ENCODE results near the gene SMYD3. TPM values are rescaled to one million over a fixed set of nuclear protein-coding genes. Genes with fewer than 3 reads are reported as not detected.

SMYD3 gene
- total RNA-seq, 1 donor from 2014 or later, result 80.8 TPM

- no peak overlapping the region for H3K27ac ChIP-seq (ENCODE audit: low read depth, low read length)
- Mint-ChIP-seq H3K36me3 (ENCODE audit: low read depth, unreplicated experiment) (peaks cover 12% of the 10 kb centered on the region), H3K27me3 (ENCODE audit: low read depth, unreplicated experiment) (no peaks in the 10 kb centered on the region), H3K4me1 (ENCODE audit: low read depth, unreplicated experiment) (peaks cover 6% of the 10 kb centered on the region), H3K4me3 (ENCODE audit: unreplicated experiment) (no peak overlapping the region), H3K27ac (ENCODE audit: unreplicated experiment) (no peak overlapping the region), H3K9me3 (ENCODE audit: unreplicated experiment) (no peaks in the 10 kb centered on the region)
- H4K20me1 ChIP-seq (ENCODE audit: insufficient read depth, low read length), result no peaks in the 10 kb centered on the region
- FAIRE-seq, result no peak
- no peak overlapping the region for H3K4me2 ChIP-seq (ENCODE audit: low read length)
- H3K9me3 ChIP-seq (ENCODE audit: insufficient read depth, low read depth, low read length), result no peaks in the 10 kb centered on the region
- no peak overlapping the region for H3K4me3 ChIP-seq (ENCODE audit: insufficient read depth, low read depth, low read length)
- no peaks in the 10 kb centered on the region for H3K4me1 ChIP-seq (ENCODE audit: insufficient read depth, low read length)
- H3K9ac ChIP-seq (ENCODE audit: low read length), result no peak overlapping the region
- H3K79me2 ChIP-seq (ENCODE audit: insufficient read depth, low read length), result no peaks in the 10 kb centered on the region
- no peak for DNase-seq (ENCODE audit: low read depth)
- no peaks in the 10 kb centered on the region for H3K27me3 ChIP-seq (ENCODE audit: insufficient read depth, low read length)
- H2AFZ ChIP-seq (ENCODE audit: low read depth, low read length), result no peak overlapping the region
- H3K36me3 ChIP-seq (ENCODE audit: insufficient read depth, low read length), result no peaks in the 10 kb centered on the region
- TF ChIP-seq EZH2 (IDR thresholded peaks at IDR 0.05; ENCODE audit: insufficient read depth, low read length) (no peak), CTCF (IDR thresholded peaks at IDR 0.05; ENCODE audit: insufficient read depth, low read depth, low read length) (no peak)
Measured at GRCh38 chr1:246200738-246201137, 306.3 kb downstream of the SMYD3 start.

- peaks cover 6% of the 10 kb centered on the region for H3K4me1 Mint-ChIP-seq (ENCODE audit: low read depth, unreplicated experiment)
- Histone ChIP-seq H3K4me1 (ENCODE audit: insufficient read depth, low read length) (no peaks in the 10 kb centered on the region), H3K27me3 (ENCODE audit: insufficient read depth, low read length) (no peaks in the 10 kb centered on the region), H3K36me3 (ENCODE audit: insufficient read depth, low read length) (no peaks in the 10 kb centered on the region), H3K4me3 (ENCODE audit: insufficient read depth, low read depth, low read length) (no peak overlapping the region), H3K9me3 (ENCODE audit: insufficient read depth, low read depth, low read length) (no peaks in the 10 kb centered on the region), H3K27ac (ENCODE audit: low read depth, low read length) (no peak overlapping the region), H4K20me1 (ENCODE audit: insufficient read depth, low read length) (no peaks in the 10 kb centered on the region), H3K9ac (ENCODE audit: low read length) (no peak overlapping the region), H3K4me2 (ENCODE audit: low read length) (no peak overlapping the region), H2AFZ (ENCODE audit: low read depth, low read length) (no peak overlapping the region), H3K79me2 (ENCODE audit: insufficient read depth, low read length) (no peaks in the 10 kb centered on the region)
- DNase-seq (ENCODE audit: low read depth) (no peak), FAIRE-seq (no peak)
- H3K36me3 Mint-ChIP-seq (ENCODE audit: low read depth, unreplicated experiment), result peaks cover 10% of the 10 kb centered on the region
- H3K27me3 Mint-ChIP-seq (ENCODE audit: low read depth, unreplicated experiment), result no peaks in the 10 kb centered on the region
- H3K4me3 Mint-ChIP-seq (ENCODE audit: unreplicated experiment), result no peak overlapping the region
- H3K9me3 Mint-ChIP-seq (ENCODE audit: unreplicated experiment), result no peaks in the 10 kb centered on the region
- no peak overlapping the region for H3K27ac Mint-ChIP-seq (ENCODE audit: unreplicated experiment)
- TF ChIP-seq CTCF (IDR thresholded peaks at IDR 0.05; ENCODE audit: insufficient read depth, low read depth, low read length) (no peak), EZH2 (IDR thresholded peaks at IDR 0.05; ENCODE audit: insufficient read depth, low read length) (no peak)
Measured at GRCh38 chr1:246200225-246200624, 306.9 kb downstream of the SMYD3 start.

GRCh38 chr1:246199086-246199645 is 307.9 kb downstream of the SMYD3 start:
- no peak overlapping the region for H3K4me2 ChIP-seq (ENCODE audit: low read length)
- H3K4me3 ChIP-seq (ENCODE audit: insufficient read depth, low read depth, low read length), result no peak overlapping the region
- no peaks in the 10 kb centered on the region for H3K9me3 Mint-ChIP-seq (ENCODE audit: unreplicated experiment)
- H4K20me1 ChIP-seq (ENCODE audit: insufficient read depth, low read length), result no peaks in the 10 kb centered on the region
- no peaks in the 10 kb centered on the region for H3K4me1 ChIP-seq (ENCODE audit: insufficient read depth, low read length)
- H3K79me2 ChIP-seq (ENCODE audit: insufficient read depth, low read length), result no peaks in the 10 kb centered on the region
- H3K4me3 Mint-ChIP-seq (ENCODE audit: unreplicated experiment), result no peak overlapping the region
- no peak overlapping the region for H3K27ac ChIP-seq (ENCODE audit: low read depth, low read length)
- no peaks in the 10 kb centered on the region for H3K27me3 Mint-ChIP-seq (ENCODE audit: low read depth, unreplicated experiment)
- H3K36me3 ChIP-seq (ENCODE audit: insufficient read depth, low read length), result no peaks in the 10 kb centered on the region
- TF ChIP-seq CTCF (IDR thresholded peaks at IDR 0.05; ENCODE audit: insufficient read depth, low read depth, low read length) (no peak), EZH2 (IDR thresholded peaks at IDR 0.05; ENCODE audit: insufficient read depth, low read length) (no peak)
- H3K9me3 ChIP-seq (ENCODE audit: insufficient read depth, low read depth, low read length), result no peaks in the 10 kb centered on the region
- H3K36me3 Mint-ChIP-seq (ENCODE audit: low read depth, unreplicated experiment), result peaks cover 9% of the 10 kb centered on the region
- DNase-seq (ENCODE audit: low read depth) (no peak), FAIRE-seq (no peak)
- H3K27ac Mint-ChIP-seq (ENCODE audit: unreplicated experiment), result no peak overlapping the region
- H3K27me3 ChIP-seq (ENCODE audit: insufficient read depth, low read length), result no peaks in the 10 kb centered on the region
- no peak overlapping the region for H3K9ac ChIP-seq (ENCODE audit: low read length)
- no peak overlapping the region for H2AFZ ChIP-seq (ENCODE audit: low read depth, low read length)
- H3K4me1 Mint-ChIP-seq (ENCODE audit: low read depth, unreplicated experiment), result peaks cover 1% of the 10 kb centered on the region

Data from astrocyte (in vitro differentiated cells and primary cell).